AG10803 (cell line): ENCODE data around the gene CTU1.

ENCODE experiments used
- DNase-seq: peaks from one replicate; pipeline ENCODE4 v3.0.0; 2010; ENCODE audit warnings: low read depth
- H3K4me3 ChIP-seq: 2 replicates; pipeline ENCODE4 v1.5.1; 2011; ENCODE audit warnings: mild to moderate bottlenecking, low read length, control low read depth
- CTCF ChIP-seq: conservative IDR thresholded peaks from 2 replicates; pipeline ENCODE4 v1.5.1; 2011; ENCODE audit warnings: mild to moderate bottlenecking, low read length, control low read depth, inconsistent platforms

Gene CTU1

GRCh38 chr19:51124216-51124615 is 16.0 kb upstream of the CTU1 start:
- no peak overlapping the region for H3K4me3 ChIP-seq
- no peak for DNase-seq
- TF ChIP-seq CTCF = no peak

GRCh38 chr19:51123802-51124201 is 15.6 kb upstream of the CTU1 start:
- TF ChIP-seq CTCF = no peak
- no peak for DNase-seq
- H3K4me3 ChIP-seq = no peak overlapping the region

- DNase-seq = no peak
- no peak for TF ChIP-seq CTCF
- H3K4me3 ChIP-seq = no peak overlapping the region
Observed at GRCh38 chr19:51123381-51123800, 15.2 kb upstream of the CTU1 start.

- no peak for TF ChIP-seq CTCF
- no peak for DNase-seq
- H3K4me3 ChIP-seq = no peak overlapping the region
Observed at GRCh38 chr19:51122112-51122981, 14.1 kb upstream of the CTU1 start.

GRCh38 chr19:51121257-51121656 is 13.0 kb upstream of the CTU1 start:
- no peak overlapping the region for H3K4me3 ChIP-seq
- no peak for DNase-seq
- TF ChIP-seq CTCF = no peak

GRCh38 chr19:51120160-51120559 is 12.0 kb upstream of the CTU1 start:
- no peak for TF ChIP-seq CTCF
- no peak for DNase-seq
- no peak overlapping the region for H3K4me3 ChIP-seq

- H3K4me3 ChIP-seq = no peak overlapping the region
- TF ChIP-seq CTCF = no peak
- no peak for DNase-seq
Observed at GRCh38 chr19:51119611-51120010, 11.4 kb upstream of the CTU1 start.
